K562 (cell line): Measurements from ENCODE around the gene SRBD1. TPM values are rescaled to one million over a fixed set of nuclear protein-coding genes. Genes with fewer than 3 reads are reported as not detected.

Experiments
- ATAC-seq: fragments of 200-7000 bp; cut with Tn5 transposase; 3 replicates; pipeline ENCODE4 v1.9.1; 2020; ENCODE audit warnings: moderate library complexity
- BruUV-seq: library from RNA; stranded (reverse); fragments of 400-500 nt; replicated peaks from 2 replicates; lab custom pipeline; 2021; lab: Mats Ljungman, UMichigan
- CTCF ChIA-PET: fragments of 300-600 bp; formaldehyde crosslinking; extraction: SDS; loops from one replicate; lab custom pipeline; 2021; ENCODE audit warnings: low intra/inter-chr PET ratio; lab: Yijun Ruan, JAX
- POLR2A ChIA-PET: fragments of 300-600, 350-650 bp; sonication (Branson Sonifier 250); formaldehyde crosslinking; extraction: SDS; loops from one replicate; lab custom pipeline; 2021; ENCODE audit warnings: antibody characterized with exemption, inconsistent platforms; lab: Yijun Ruan, JAX
- DNase-seq, 4 experiments: peaks; one replicate each; pipeline versions ENCODE4 v3.0.0 to v3.0.0-alpha.2; 2011 to 2018; ENCODE audit warnings: low spot score in 3 of 4, mixed read lengths in 3 of 4; ENCODE audit errors: extremely low read depth in 1 of 4
- FAIRE-seq: peaks from 2 replicates; lab custom pipeline; 2011; peaks lifted over from hg19 to GRCh38; lab: Jason Lieb, UNC
- H2AFZ ChIP-seq: 2 replicates; pipeline ENCODE4 v1.6.0; 2011; ENCODE audit warnings: low read depth, low read length, control low read depth, inconsistent platforms
- H3K27ac ChIP-seq: fragments of 200-600 bp; 3 replicates; pipeline ENCODE4 v1.8.0; 2011; ENCODE audit warnings: low read depth, mild to moderate bottlenecking, control low read depth, inconsistent platforms, low read length, moderate library complexity, mixed read lengths; ENCODE audit errors: extremely low read depth
- H3K27me3 ChIP-seq, 2 experiments: fragments of 300-600 bp in 1 of 2; 2 replicates in 1 of 2; 3 replicates in 1 of 2; pipeline versions ENCODE4 v1.6.0 to v1.8.0; 2011; ENCODE audit warnings: inconsistent platforms in 2 of 2, low read length in 2 of 2, mild to moderate bottlenecking in 1 of 2, mixed read lengths in 1 of 2, moderate library complexity in 1 of 2; ENCODE audit not compliant: control insufficient read depth in 2 of 2, insufficient read depth in 2 of 2
- H3K36me3 ChIP-seq: fragments of 300-600 bp; 3 replicates; pipeline ENCODE4 v1.8.0; 2011; ENCODE audit warnings: mild to moderate bottlenecking, low read length, inconsistent platforms; ENCODE audit not compliant: control insufficient read depth, insufficient read depth
- H3K4me1 ChIP-seq, 2 experiments: fragments of 200-600 bp in 1 of 2; replicated peaks in 1 of 2; 2 replicates in 1 of 2; 3 replicates in 1 of 2; pipeline versions ENCODE4 v1.5.1 to v1.8.0; 2011; ENCODE audit warnings: inconsistent platforms in 2 of 2, low read length in 2 of 2, mild to moderate bottlenecking in 1 of 2, mixed read lengths in 1 of 2, moderate library complexity in 1 of 2; ENCODE audit not compliant: control insufficient read depth in 2 of 2, insufficient read depth in 2 of 2
- H3K4me2 ChIP-seq: 2 replicates; pipeline ENCODE4 v1.6.1; 2011; ENCODE audit warnings: low read length, control low read depth, inconsistent platforms, mixed read lengths; ENCODE audit not compliant: insufficient read depth
- H3K4me3 ChIP-seq: fragments of 200-600 bp; sonication (generic), shearing (Covaris generic); 2 replicates; pipeline ENCODE4 v1.5.1; 2016; ENCODE audit warnings: control low read depth, inconsistent platforms
- H3K79me2 ChIP-seq: fragments of 200-600 bp; 3 replicates; pipeline ENCODE4 v1.8.0; 2011; ENCODE audit warnings: low read length, inconsistent platforms; ENCODE audit not compliant: control insufficient read depth, insufficient read depth
- H3K9ac ChIP-seq, 2 experiments: 2 replicates each; pipeline versions ENCODE4 v1.6.0 to v1.6.1; 2011; ENCODE audit warnings: low read depth in 2 of 2, low read length in 2 of 2, control low read depth in 1 of 2, inconsistent platforms in 1 of 2, mild to moderate bottlenecking in 1 of 2, mixed read lengths in 1 of 2; ENCODE audit not compliant: insufficient read depth in 1 of 2
- H3K9me1 ChIP-seq: one replicate; pipeline ENCODE4 v1.6.0; 2011; ENCODE audit warnings: inconsistent platforms, mild to moderate bottlenecking, low read length, moderate library complexity; ENCODE audit not compliant: control insufficient read depth, insufficient read depth
- H3K9me3 ChIP-seq: replicated peaks from 2 replicates; pipeline ENCODE4 v1.5.1; 2011; ENCODE audit warnings: low read depth, low read length, inconsistent platforms; ENCODE audit not compliant: control insufficient read depth, insufficient read depth
- H4K20me1 ChIP-seq: replicated peaks from 2 replicates; pipeline ENCODE4 v1.6.1; 2011; ENCODE audit warnings: low read length, inconsistent platforms, mixed read lengths; ENCODE audit not compliant: control insufficient read depth, insufficient read depth
- EP400 ChIP-seq: fragments of 450-650 bp; IDR thresholded peaks from 2 replicates; pipeline ENCODE4 v1.6.1; 2017; ENCODE audit warnings: antibody characterized with exemption, mild to moderate bottlenecking, moderate library complexity
- FOXA3 ChIP-seq, 2 experiments: fragments of 450-650 bp in 1 of 2; sonication (generic) in 1 of 2; formaldehyde crosslinking; IDR thresholded peaks in 1 of 2; conservative IDR thresholded peaks in 1 of 2; 2 replicates each; pipeline versions ENCODE4 v1.4.0 to v1.8.0; 2020 to 2022; ENCODE audit warnings: mild to moderate bottlenecking in 2 of 2, missing genetic modification reagents in 1 of 2
- RCOR1 ChIP-seq, 2 experiments: IDR thresholded peaks; 2 replicates each; pipeline ENCODE4 v1.6.1; 2012; ENCODE audit warnings: low read depth in 2 of 2, low read length in 2 of 2, borderline replicate concordance in 1 of 2, improper control_type of control experiment in 1 of 2
- WGBS: fragments of 100-300 bp; shearing (Covaris generic); methylation state at CpG from one replicate; pipeline ENCODE4 v1.1.6; 2016; ENCODE audit warnings: low coverage, mixed read lengths; ENCODE audit not compliant: insufficient coverage; ENCODE audit errors: missing lambda C conversion rate; 5-methylcytosine and 5-hydroxymethylcytosine counted together
- in situ Hi-C: fragments of 300-500 bp; cut with MboI; formaldehyde crosslinking; loops from 4 replicates; pipeline ENCODE4 v1.15.0; 2018; ENCODE audit warnings: inconsistent platforms, mixed read lengths
- intact Hi-C: fragments of 100-400 bp; cut with micrococcal nuclease; formaldehyde crosslinking; loops from 2 replicates; pipeline ENCODE4 v1.14.2; 2022
- polyA plus RNA-seq, 8 experiments: library from polyadenylated mRNA; depleted of rRNA in 4 of 8; stranded (reverse) in 5 of 8; unstranded in 3 of 8; fragments of >200 nt; fragmentation: Nextera tagmentation in 2 of 8; fragmentation: Illumina TruSeq in 1 of 8; extraction: Ambion mirVana in 2 of 8; extraction: Trizol in 1 of 8; gene quantifications; 2 replicates each; pipeline versions ENCODE4 v1.2.1 to v1.2.3, GENCODE V29; 2011 to 2014; ENCODE audit warnings: inconsistent platforms in 1 of 8, missing spikeins in 1 of 8
- total RNA-seq, 7 experiments: library from RNA; depleted of rRNA in 6 of 7; stranded (reverse); fragments of >200 nt in 6 of 7; fragmentation: Illumina TruSeq in 2 of 7; extraction: Trizol in 2 of 7; gene quantifications; 2 replicates each; pipeline versions ENCODE4 v1.2.1 to v1.2.3, GENCODE V29; 2011 to 2021; ENCODE audit warnings: low replicate concordance in 1 of 7
- TF ChIP-seq, protein P1 (sequence below): conservative IDR thresholded peaks from 2 replicates; pipeline ENCODE4 v1.6.1; 2011; ENCODE audit warnings: low read depth, mild to moderate bottlenecking, low read length; ENCODE audit not compliant: control insufficient read depth

Gene SRBD1
- total and polyA plus RNA-seq, 9 of the 15 experiments (the other 6 are each of a cell fraction or from before 2014, with no cell fraction given) = 6.9 to 23.2 (median 14.7) TPM

DNA sequence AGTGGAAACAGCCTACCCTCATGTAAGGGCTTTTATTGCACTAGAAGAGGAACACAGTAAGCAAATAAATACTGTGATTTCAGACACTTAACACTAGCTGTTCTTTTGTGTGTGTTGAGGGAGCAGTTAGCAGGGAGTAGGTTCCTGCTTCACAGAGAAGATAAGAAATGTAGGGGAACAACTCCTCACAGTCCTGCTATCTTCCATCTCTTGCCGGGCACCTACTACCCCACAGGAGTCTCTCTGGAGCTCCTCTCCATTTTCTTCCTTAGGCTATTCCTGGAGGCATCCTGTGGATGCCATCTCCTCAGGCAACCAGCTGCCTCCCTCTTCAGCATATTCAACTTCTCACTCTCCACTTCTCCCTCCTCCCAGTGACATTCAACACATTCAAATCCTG is 145.0 kb downstream of the SRBD1 start:
- DNase-seq (peak in 2 of 4 experiments; percentile 12 to 21), FAIRE-seq (no peak), ATAC-seq (peak; percentile 79)
- H3K4me1 ChIP-seq = no peaks in the 10 kb centered on the region; a peak in 2 of 5 replicates
- H3K9ac ChIP-seq = no peak overlapping the region
- H3K9me1 ChIP-seq = no peaks in the 10 kb centered on the region
- intact Hi-C loops (no loop called here), in situ Hi-C loops (no loop called here)
- ChIA-PET POLR2A (no interaction called here), CTCF (no interaction called here)
- BruUV-seq = no TSS peak
- H2AFZ ChIP-seq = no peak overlapping the region
- no peaks in the 10 kb centered on the region for H3K9me3 ChIP-seq
- H3K27me3 ChIP-seq = no peaks in the 10 kb centered on the region
- no peak overlapping the region for H3K27ac ChIP-seq
- 0 out of 4 replicates have a peak, but pooled peaks of 1 of the 2 experiments have one; percentile 14 for TF ChIP-seq FOXA3 (CRISPR knock-in tag; conservative IDR thresholded peaks at IDR 0.05 in 1 of 2, IDR thresholded peaks at IDR 0.05 in 1 of 2)
- TF ChIP-seq, protein P1, sequence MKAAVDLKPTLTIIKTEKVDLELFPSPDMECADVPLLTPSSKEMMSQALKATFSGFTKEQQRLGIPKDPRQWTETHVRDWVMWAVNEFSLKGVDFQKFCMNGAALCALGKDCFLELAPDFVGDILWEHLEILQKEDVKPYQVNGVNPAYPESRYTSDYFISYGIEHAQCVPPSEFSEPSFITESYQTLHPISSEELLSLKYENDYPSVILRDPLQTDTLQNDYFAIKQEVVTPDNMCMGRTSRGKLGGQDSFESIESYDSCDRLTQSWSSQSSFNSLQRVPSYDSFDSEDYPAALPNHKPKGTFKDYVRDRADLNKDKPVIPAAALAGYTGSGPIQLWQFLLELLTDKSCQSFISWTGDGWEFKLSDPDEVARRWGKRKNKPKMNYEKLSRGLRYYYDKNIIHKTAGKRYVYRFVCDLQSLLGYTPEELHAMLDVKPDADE = no peak
- TF ChIP-seq EP400 = no peak
- peak in 1 of 2 experiments; percentile 36; a peak in 1 of 4 replicates for TF ChIP-seq RCOR1 (IDR thresholded peaks at IDR 0.05; ENCODE audit: borderline replicate concordance in 1 of 2, low read depth in 2 of 2, low read length in 2 of 2)
- H3K36me3 ChIP-seq = 0 out of 3 replicates have a peak, but pooled peaks cover 2% of the 10 kb centered on the region
- H3K79me2 ChIP-seq = no peaks in the 10 kb centered on the region
- H4K20me1 ChIP-seq = no peaks in the 10 kb centered on the region
- 0% methylated on average over 1 of the region's 1 CpG for WGBS
- no peak overlapping the region for H3K4me3 ChIP-seq
- H3K4me2 ChIP-seq = no peak overlapping the region
